GM21737 (cell line): Measurements from ENCODE around the gene STK40.

Experiments used
- ATAC-seq: cut with Tn5 transposase; IDR thresholded peaks from one replicate; pipeline ENCODE4 v1.9.1; 2021; ENCODE audit warnings: mild to moderate bottlenecking, moderate library complexity; ENCODE audit not compliant: unreplicated experiment

The STK40 gene

GRCh38 chr1:36398370-36398977, 12.8 kb upstream of the STK40 start:
- no peak for ATAC-seq

- ATAC-seq = peak; percentile 60
Measured at GRCh38 chr1:36397378-36398230, 11.9 kb upstream of the STK40 start, which contains the start of gene LSM10. LSM10 (minus strand) TSS chr1:36397908; CDS start chr1:36394129, 3,779 bp downstream.

- peak; percentile 19 for ATAC-seq
Measured at GRCh38 chr1:36397083-36397377, 11.3 kb upstream of the STK40 start.

- no peak for ATAC-seq
Measured at GRCh38 chr1:36396359-36396758, 10.6 kb upstream of the STK40 start.

- no peak for ATAC-seq
Measured at GRCh38 chr1:36393686-36394085, 8.0 kb upstream of the STK40 start.

GRCh38 chr1:36392836-36393235, 7.1 kb upstream of the STK40 start:
- ATAC-seq = no peak

- ATAC-seq = no peak
Measured at GRCh38 chr1:36391271-36391670, 5.5 kb upstream of the STK40 start.

GRCh38 chr1:36390411-36390810, 4.7 kb upstream of the STK40 start:
- no peak for ATAC-seq

- no peak for ATAC-seq
Measured at GRCh38 chr1:36389999-36390398, 4.3 kb upstream of the STK40 start.

GRCh38 chr1:36389261-36389660, 3.5 kb upstream of the STK40 start:
- no peak for ATAC-seq

GRCh38 chr1:36387141-36387949, 1.6 kb upstream of the STK40 start:
- ATAC-seq = no peak

GRCh38 chr1:36386265-36387140, 779 bp upstream of the STK40 start:
- peak; percentile 40 for ATAC-seq

- no peak for ATAC-seq
Measured at GRCh38 chr1:36384542-36385409, 948 bp downstream of the STK40 start.

- no peak for ATAC-seq
Measured at GRCh38 chr1:36383240-36383639, 2.5 kb downstream of the STK40 start.

GRCh38 chr1:36382669-36383068, 3.1 kb downstream of the STK40 start:
- ATAC-seq = no peak

GRCh38 chr1:36382231-36382630, 3.5 kb downstream of the STK40 start:
- no peak for ATAC-seq

GRCh38 chr1:36381405-36381804, 4.3 kb downstream of the STK40 start:
- no peak for ATAC-seq

- ATAC-seq = no peak
Measured at GRCh38 chr1:36380782-36381181, 4.9 kb downstream of the STK40 start.

- ATAC-seq = no peak
Measured at GRCh38 chr1:36380143-36380619, 5.5 kb downstream of the STK40 start.
